Stimulated activated CD8-positive, alpha-beta memory T cell treated with anti-CD3 and anti-CD28 coated beads, Interleukin-4, amount 100 ng/mL, for 48 hours (primary cell): Measurements from ENCODE around the gene ZNF516.

ENCODE experiments used
- DNase-seq: peaks from one replicate; pipeline ENCODE4 v3.0.0-alpha.2; 2020

The ZNF516 gene

DNA sequence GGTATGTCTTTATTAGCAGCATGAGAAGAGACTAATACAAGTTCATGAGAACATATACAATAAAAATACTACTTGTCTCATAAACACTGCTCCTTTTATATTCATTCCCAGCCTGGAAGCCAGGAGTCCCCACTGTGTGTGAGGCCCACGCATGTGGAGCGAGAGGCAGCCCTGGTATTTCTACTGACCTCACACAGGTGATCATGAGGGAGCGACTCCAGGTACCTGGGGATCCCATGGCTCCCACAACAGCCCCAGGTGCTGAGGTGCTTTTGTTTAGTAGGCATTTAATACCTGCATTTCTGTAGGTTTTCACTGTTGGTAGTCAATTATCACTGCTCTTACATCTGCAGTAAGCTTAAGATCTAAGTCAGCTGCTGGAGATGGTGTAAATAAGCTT is 75.2 kb downstream of the ZNF516 start:
- no peak for DNase-seq

DNA sequence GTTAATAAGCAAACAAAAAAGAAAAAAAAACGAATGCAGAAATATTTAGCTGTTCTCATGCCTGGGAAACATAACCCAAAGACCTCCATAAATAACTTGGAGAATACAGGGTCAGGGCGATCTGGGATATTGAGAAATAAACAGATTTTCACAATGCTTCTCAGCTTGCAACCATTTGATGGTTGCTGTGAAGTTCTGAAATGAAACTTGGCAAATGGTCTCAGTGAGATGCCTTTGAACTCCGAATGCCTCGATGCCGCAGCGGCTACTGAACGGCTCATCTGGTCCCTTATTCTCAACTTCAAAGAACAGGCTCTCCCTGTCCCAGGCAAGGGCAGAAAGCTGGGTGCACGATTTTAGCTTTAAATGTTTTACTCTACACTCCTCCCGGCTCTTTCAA is 78.1 kb downstream of the ZNF516 start:
- no peak for DNase-seq

DNA sequence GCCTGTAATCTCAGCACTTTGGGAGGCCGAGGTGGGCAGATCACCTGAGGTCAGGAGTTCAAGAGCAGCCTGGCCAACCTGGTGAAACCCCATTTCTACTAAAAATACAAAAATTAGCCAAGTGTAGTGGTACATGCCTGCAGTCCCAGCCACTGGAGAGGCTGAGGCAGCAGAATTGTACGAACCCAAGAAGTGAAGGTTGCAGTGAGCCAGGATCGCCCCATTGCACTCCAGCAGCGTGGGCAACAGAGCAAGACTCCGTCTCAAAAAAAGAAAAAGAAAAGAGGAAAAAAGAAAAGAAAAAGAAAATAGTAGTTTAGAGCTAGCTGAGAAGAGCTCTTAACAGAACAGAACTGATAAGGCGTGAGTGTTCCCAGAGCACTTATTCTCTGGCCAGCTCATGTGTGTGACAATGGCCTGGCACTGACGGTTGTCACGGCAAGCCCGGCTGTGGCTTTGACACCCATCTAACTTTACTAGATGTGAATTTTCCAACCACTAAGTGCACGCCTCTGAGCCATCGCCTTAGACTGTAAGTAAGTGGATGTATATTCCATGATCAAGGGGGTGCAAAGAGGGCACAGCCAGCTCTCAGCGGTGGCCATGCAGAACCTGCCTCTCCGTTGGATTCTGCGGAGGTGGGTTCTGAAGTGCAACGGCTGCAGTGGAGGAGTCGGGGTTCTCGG is 80.0 kb downstream of the ZNF516 start:
- no peak for DNase-seq

DNA sequence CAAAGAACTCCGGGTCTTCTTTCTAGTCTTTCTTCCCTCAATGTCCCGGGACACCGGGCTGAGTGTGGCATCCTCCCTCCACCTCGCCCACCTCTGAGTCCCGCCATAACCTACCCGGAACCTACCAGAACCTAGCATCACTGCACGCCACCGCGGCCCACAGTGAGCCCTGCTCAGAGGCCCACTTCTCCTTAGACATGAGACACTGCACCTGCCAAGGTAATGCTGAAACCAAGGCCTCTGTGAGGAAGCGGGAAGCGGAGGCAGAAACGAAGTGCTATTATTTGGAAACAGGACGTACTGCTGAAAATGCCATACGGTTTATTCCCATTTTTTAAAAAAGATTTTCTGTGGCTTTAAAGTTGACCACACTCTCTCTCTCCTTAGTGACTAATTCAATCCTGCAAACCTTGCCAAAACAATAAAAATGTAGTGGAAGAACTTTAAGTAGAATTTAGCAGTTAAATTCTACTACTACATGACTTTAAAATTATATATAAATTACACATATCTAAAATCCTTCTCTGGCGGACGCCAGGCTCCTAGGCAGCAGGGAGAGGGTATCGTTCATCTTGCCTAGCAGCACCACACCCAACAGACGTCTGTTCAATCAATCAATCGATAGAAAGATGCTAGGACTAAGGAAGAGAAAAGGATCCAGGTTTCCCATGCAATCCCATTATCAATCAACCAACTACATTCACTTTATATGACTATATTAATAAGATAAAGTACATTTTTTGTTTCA is 82.0 kb downstream of the ZNF516 start:
- no peak for DNase-seq

DNA sequence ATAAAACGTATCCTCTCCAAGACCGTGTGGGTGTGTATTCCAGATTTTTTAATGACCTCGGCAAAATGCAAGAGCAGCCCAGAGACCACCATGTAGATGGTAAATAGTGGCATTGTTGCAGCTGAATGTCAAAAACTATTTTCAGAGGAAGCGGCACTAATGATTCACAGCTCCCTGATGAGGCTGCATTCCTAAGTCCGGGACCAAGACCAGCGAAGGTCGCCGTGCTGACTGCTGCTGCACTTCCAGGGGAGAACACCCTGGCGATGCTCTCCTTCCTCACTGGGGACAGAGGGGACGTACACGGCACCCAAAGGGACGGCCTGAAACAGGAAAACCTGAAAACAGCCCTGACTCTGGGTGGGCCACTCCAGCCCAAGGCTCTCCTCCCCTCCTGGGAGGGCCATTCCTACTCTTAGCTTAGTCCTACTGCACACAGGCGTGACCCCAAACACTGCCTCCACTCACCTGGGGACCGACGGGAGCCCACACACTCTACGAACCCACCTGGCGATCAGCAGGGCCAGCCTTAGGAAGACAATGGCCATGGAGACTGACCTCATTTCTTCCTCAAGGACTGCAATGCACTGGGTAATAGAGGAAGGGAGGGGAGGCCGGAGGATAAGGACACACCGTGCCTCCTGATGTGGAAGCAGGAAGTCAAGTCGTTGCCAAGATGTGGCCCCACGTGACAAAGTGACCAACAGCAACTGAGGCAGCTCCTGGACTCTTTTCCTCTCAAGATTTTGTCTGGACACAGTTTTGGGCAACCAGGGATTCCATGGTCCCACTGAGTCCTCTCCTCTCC is 82.8 kb downstream of the ZNF516 start:
- no peak for DNase-seq

DNA sequence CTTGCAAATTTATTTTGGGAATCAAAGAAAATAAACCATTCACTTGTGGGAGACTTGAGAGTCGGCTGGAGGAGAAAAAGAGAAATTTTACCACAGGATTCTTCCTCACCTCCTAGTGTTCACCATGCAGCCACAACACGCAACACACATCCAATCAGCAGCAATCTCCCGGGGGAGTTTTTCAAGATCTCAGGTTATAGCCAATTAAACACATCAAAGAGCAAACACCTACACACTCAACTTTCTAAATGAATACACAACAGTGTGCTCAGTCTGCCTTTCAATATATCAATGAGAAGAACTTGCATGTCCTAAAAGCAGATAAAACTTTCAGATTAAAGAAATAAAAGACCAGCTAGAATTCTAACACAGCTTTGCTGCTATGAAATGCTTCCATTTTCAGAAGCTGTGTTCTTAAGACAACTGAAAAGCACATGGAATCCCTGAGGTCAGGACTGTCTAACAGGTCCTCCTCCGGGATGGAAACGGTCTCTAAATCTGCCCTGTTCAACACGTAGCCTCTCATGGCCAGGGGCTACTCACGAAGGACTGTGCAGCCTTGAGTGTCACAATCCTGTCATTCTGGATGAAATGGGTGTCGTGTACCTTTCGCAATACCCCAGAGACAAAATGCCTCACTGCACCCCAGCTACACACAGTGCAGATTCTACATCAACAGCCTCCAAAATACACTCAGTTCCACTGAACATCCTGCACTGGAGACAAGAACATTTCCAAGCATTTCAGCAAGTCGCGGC is 84.2 kb downstream of the ZNF516 start:
- no peak for DNase-seq

DNA sequence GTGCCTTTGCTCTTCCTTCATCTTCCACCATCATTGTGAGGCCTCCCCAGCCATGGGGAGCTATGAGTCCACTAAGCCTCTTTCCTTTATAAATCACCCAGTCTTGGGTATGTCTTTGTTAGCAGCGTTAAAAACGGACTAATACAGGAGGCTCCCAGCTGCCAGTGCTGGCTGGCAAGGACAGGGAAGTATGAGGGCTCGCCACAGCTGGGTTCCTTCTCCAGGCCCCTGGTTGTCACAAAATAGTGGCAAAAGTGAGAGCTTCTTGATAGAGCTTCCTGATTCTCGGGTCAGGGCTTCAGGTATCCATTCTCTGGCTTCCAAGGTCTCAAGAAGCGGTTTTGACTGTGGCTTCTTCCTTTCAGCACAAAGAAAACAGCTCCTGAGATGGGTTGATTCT is 85.0 kb downstream of the ZNF516 start:
- peak; percentile 14 for DNase-seq

DNA sequence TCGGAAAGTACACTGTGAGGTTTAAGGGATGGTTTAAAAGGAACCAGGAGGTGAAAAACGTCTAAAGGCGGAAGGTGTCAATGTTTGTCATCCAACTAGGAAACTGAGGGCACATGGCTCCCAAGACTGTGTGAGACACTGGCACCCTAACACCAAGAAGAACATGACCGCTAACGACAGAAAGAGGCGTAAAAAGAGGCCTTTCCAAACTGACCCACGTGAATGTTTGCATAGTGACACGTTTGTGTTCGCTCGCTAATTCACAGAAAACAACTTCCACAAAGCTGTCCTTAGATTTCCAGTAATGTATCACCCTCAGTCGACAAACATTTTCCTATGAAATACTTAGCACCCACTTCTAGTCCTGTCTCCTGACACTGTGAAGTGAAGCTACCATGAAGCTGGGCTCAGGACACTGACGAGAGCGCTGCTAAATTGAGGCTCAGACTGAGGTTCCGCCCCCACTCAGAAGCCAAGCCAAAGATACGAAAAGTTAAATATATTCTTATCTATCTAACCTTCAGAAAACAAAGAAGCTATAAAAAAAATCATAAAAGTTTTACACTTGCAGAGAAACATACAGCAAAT is 86.5 kb downstream of the ZNF516 start:
- peak; percentile 11 for DNase-seq

DNA sequence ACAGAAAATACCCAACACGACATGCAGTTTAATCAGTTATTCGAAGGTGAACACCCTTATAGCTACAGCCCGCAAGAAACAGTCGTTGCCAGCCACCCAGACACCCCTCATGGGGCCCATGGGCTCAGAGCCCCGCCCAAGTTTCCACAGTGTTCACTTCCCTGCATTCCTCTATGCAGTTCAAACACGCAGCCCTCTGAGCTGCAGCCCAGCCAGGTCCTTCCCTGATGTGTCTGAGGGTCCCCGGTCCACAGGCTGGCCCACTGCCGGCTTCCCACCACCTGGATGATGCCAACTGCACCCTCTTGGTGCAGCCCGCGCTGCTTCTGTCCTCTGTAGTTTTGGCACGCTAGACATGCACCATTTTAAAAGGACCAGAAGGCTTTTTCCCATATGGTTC is 87.4 kb downstream of the ZNF516 start:
- peak; percentile 17 for DNase-seq

DNA sequence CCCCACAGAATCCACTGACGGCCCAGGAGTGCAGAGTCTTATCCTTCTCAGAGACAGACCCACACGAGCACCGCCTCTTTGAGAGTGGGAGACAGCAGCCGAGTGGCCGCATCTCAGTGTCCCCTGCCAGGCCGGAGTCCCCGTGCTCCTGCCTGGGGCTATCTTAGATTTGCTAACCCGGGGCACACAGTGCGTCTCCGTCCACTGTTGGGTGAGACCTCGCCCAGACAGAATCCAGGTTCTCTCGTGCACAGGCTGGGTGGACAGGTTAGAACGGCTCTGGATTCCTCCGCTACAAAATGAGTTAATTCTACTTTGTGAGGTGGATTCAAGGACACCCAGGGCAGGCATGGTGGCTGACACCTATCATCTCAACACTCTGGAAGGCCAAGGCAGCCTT is 88.3 kb downstream of the ZNF516 start:
- peak; percentile 18 for DNase-seq

DNA sequence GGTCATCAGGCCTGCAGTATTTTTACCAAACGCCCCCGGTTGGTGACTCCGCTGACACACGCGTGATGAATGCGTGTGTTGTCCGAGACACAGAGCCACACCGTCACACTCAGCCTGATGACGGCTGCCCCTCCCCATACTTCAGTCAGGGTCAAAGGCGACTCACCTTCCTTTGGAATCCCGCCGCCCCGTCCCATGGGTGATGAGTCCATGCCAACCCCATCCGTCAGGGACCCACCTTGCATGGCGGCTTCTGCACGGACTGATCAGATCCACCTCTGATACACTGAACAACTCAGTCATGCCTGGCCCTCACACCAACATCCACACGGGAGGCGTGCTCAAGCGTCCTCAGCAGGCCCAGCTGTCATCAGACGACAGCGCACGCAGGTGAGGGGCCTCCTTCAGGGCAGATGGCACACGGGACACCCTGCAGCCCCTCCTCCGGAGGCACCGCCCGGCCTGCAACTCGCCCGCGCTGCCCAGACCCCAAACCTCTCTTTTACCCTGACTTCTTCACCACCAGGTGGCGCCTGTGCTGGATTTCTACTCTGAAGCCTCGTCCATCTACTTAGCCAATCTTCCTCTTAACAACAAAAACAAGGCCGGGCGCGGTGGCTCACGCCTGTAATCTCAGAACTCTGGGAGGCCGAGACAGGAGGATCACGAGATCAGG is 89.2 kb downstream of the ZNF516 start:
- peak; percentile 26 for DNase-seq

DNA sequence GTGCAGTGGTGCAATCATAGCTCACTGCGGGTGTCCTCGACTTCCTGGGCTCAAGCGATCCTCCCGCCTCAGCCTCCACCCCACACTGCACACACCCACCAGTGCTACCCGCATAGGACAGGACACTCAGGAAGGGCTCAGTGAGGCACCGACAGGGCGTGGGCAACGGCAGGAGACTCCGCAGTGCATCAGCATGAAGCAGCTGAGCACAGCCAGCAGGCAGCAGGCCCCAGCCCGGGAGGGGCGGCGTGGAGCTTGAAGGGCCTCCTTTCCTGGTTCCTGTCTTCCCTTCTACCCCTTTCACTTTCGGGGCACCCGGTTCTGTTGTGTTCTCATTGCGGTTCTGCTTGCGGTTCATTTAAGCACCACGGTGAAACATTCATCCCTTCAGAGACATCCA is 89.8 kb downstream of the ZNF516 start:
- DNase-seq: peak; percentile 10

DNA sequence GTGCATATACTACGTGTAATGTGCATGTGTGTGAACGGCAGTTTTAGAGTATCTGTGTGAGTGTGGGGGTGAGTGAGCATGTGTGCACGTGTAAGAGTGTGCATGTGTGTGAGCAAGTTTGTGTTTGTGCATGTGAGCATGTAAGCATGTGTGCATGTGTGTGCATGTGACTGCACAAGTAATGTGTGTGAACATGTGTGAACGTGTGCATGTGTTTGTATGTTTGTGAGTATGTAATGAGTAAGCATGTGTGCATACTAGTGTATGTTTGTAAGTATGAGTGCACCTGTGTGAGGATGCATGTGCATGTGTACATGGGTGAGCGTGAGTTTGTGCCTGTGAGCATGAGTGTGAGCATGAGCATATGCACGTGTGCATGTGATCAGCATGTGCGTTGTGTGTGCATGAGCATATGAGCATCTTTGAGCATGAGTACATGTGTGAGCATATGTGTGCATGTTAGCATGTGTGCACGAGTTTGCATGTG is 90.7 kb downstream of the ZNF516 start:
- DNase-seq: no peak

DNA sequence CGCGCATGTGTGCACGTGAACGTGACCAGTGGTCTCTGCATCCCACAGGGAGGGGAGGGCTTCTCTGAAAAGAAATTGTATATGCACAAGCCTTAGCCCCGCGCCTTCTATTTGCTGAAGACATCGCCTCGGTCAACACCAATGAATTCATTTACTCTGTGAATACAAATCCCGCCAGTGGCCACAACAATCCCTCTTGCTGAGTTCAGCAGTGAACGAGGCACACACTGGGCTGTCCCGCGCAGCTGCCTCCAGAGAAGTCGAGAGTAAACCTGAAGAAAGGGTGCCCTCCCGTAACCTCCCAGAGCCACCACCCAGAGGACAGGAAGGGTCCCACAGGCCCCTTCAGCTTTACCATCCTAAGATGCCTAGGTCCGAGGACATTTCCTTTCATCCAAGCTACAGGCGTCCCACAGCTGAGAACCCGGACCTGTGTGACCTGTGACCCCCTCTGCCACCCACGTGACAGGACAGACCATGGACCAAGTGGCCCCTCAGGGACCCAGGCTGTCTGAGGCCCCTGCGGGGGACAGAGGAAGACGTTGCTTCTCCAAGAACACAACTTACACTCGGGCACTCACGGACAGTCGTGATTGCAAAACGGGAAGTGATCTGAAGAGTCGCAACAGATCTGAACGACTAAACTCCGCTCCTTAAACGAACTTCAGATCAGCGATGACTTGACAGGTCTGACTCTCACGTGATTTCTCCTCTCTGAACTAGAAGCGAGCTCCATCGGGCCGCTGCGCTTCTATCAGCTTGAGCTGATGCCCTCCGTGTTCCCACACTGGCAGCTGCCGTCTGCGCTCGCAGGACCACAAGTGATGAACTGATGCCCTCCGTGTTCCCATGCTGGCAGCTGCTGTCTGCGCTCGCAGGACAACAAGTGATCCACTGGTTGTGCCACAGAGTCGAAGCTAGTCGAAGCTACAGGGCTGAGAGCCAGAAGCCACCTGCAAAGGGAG is 92.7 kb downstream of the ZNF516 start:
- DNase-seq: peak; percentile 19

DNA sequence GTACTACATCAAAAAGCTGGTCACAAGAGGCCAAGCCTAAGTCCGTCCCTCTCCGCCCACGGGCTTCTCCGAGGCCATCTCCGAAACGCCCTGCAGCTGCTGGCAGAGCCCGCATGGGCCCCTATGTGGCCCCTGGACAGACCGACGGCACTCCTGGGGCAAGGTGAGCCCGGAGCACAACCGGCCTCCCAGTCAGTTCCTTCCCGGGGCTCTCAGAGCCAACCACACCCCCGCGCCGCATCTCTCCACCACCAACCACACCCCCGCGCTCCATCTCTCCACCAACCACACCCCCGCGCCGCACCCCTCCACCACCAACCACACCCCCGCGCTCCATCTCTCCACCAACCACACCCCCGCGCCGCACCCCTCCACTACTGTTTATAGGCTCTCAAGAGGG is 93.5 kb downstream of the ZNF516 start:
- no peak for DNase-seq

DNA sequence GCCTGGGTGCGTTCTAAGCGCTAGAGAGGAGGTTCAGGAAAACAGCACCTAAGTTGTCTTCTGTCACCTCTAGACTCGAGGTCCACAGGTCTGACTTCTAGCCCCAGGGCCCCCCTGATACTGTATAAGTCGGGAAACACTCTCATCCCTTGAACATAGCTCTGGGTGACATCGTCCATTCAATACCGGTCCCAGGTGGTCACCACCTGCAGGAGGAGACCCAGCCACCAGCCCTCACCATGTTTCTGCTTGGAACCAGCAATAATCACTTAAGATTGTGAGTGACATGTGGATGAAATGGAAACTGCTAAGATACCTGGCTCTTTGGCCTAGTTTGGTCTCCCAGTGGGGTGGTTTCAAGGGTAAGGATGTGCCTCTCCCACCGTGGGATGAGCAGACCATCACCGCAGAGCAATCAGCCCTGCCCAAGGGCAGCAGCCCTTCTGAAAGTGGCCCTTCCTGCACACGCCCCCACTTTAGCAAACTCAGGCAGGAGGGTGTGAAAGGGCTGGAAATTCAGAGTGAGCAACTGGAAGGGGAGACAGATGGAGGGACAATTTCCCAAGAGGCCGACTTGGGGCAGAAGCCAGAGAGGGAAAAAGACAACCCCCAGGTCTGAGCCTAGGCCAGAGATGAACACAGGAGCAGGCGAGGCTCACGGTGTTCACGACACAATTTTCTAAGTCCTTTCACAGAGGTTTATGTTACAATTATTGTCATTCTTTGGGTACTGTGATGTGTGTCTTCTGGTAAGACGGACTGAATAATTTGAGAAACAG is 95.2 kb downstream of the ZNF516 start:
- DNase-seq: no peak

DNA sequence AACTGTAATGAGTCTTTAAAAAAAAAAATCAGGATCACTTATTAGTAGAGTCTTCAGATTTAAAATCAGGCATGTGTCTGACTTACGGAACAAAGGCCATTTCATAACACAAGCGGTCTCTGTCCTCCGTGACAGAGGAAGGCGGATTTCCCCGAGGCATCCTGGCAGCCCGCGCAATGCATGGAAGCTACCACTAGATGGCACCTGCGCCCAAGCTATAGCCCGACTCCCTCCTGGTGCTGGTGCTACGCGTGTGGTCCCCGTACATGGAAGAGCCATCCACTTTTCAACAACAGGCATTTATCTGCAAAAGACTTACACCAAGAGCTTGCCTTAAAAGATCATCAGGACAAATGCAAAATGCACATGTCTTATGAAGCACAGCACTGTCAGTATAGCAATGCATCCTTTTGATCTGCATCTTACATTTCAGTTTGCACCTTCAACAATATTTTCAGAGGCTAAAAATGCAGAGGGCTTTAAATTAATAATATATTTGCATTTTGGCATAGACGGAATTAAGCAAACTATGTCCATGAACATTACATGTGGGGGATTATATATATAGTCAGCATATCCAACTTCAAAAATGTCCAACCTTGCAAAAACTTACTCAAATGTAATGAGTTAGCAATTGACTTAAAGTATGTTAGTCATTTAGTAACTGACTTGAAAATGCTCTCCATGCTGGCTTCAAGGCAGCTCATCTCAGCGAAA is 96.0 kb downstream of the ZNF516 start:
- DNase-seq: peak; percentile 87

DNA sequence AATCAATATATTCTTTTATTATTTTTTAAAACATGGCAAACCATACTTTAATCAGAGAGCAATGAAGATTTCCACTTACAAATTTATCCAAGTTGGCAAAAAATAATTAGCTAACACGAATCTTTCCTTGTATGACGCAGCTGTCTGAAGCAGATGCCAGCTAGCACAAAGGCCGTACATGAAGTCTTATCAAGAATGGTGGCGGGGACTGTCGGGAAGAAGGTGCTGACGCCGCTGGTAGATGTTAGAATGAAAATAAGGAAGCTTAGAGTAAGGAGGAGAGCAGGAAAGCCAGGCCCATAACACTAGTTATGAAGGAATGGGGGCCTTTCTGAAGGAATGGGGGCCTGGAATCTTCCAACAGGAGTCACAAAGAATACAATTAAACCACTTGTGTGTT is 96.7 kb downstream of the ZNF516 start:
- DNase-seq: no peak

DNA sequence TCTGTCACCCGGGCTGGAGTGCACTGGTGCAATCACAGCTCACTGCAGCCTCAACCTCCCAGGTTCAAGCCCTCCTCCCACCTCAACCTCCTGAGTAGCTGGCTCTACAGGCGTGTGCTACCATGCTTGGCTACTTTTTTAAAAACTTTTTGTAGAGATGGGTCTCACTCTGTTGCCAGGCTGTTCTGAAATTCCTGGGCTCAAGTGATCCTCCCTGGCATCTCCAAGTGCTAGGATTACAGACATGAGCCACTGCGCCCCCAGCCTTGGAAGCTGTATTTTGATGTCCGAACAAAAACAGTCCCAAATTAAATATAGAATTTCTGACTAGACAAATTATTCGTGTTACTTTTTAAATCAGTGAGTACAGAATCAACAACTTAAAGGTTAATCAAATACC is 97.4 kb downstream of the ZNF516 start:
- no peak for DNase-seq
